Neural progenitor cell (in vitro differentiated cells): ENCODE data around the gene CAPN8. TPM values are rescaled to one million over a fixed set of nuclear protein-coding genes. Genes with fewer than 3 reads are reported as not detected.

ENCODE experiments used
- DNase-seq: peaks from one replicate; pipeline ENCODE4 v3.0.0-alpha.2; 2016; ENCODE audit warnings: low spot score
- H2AFZ ChIP-seq: fragments of 200-600 bp; sonication (generic); replicated peaks from 2 replicates; pipeline ENCODE4 v1.6.1; 2016; ENCODE audit warnings: antibody characterized with exemption
- H3F3A ChIP-seq: fragments of 200-600 bp; sonication (generic); 2 replicates; pipeline ENCODE4 v1.6.1; 2016; ENCODE audit warnings: antibody characterized with exemption, low read depth
- H3K27ac ChIP-seq: fragments of 200-600 bp; sonication (generic); 2 replicates; pipeline ENCODE4 v1.5.1; 2016; ENCODE audit warnings: mild to moderate bottlenecking
- H3K27me3 ChIP-seq: fragments of 200-600 bp; sonication (generic); 2 replicates; pipeline ENCODE4 v1.6.1; 2016; ENCODE audit warnings: mild to moderate bottlenecking, moderate library complexity
- H3K36me3 ChIP-seq: fragments of 200-600 bp; sonication (generic); 2 replicates; pipeline ENCODE4 v1.5.1; 2016
- H3K4me1 ChIP-seq: fragments of 200-600 bp; sonication (generic); 2 replicates; pipeline ENCODE4 v1.6.1; 2016; ENCODE audit warnings: mixed run types
- H3K4me2 ChIP-seq: fragments of 200-600 bp; sonication (generic); 2 replicates; pipeline ENCODE4 v1.6.1; 2016
- H3K4me3 ChIP-seq: fragments of 200-600 bp; sonication (generic); 2 replicates; pipeline ENCODE4 v1.5.1; 2016
- H3K79me2 ChIP-seq: fragments of 200-600 bp; sonication (generic); 2 replicates; pipeline ENCODE4 v1.6.1; 2016; ENCODE audit warnings: low read depth
- H3K9ac ChIP-seq: fragments of 200-600 bp; sonication (generic); 2 replicates; pipeline ENCODE4 v1.6.1; 2016
- H3K9me3 ChIP-seq: fragments of 200-600 bp; sonication (generic); 2 replicates; pipeline ENCODE4 v1.5.1; 2016; ENCODE audit warnings: low read depth
- H4K20me1 ChIP-seq: fragments of 200-600 bp; sonication (generic); 2 replicates; pipeline ENCODE4 v1.6.1; 2016; ENCODE audit warnings: low read depth
- H3K27ac Mint-ChIP-seq: 3 replicates; pipeline ENCODE4 v1.8.0; 2021; ENCODE audit warnings: mixed read lengths
- H3K27me3 Mint-ChIP-seq: 2 replicates; pipeline ENCODE4 v1.8.0; 2022; ENCODE audit warnings: low read depth, mild to moderate bottlenecking, inconsistent platforms, moderate library complexity, mixed read lengths; ENCODE audit not compliant: insufficient read depth
- H3K36me3 Mint-ChIP-seq: 3 replicates; pipeline ENCODE4 v1.8.0; 2021; ENCODE audit warnings: mixed read lengths
- H3K4me1 Mint-ChIP-seq: 3 replicates; pipeline ENCODE4 v1.8.0; 2021; ENCODE audit warnings: mixed read lengths
- H3K4me3 Mint-ChIP-seq: 3 replicates; pipeline ENCODE4 v1.8.0; 2021; ENCODE audit warnings: mild to moderate bottlenecking, moderate library complexity, mixed read lengths
- H3K9me3 Mint-ChIP-seq: 3 replicates; pipeline ENCODE4 v1.8.0; 2020; ENCODE audit warnings: mixed read lengths
- CTCF ChIP-seq: fragments of 200-600 bp; sonication (generic); IDR thresholded peaks from 2 replicates; pipeline ENCODE4 v1.5.1; 2017; ENCODE audit warnings: antibody characterized with exemption, mild to moderate bottlenecking
- EZH2 ChIP-seq: fragments of 200-600 bp; sonication (generic); IDR thresholded peaks from 2 replicates; pipeline ENCODE4 v1.6.1; 2017; ENCODE audit warnings: antibody characterized with exemption, mild to moderate bottlenecking, moderate library complexity
- EZH2phosphoT487 ChIP-seq: fragments of 200-600 bp; sonication (generic); IDR thresholded peaks from 2 replicates; pipeline ENCODE4 v1.6.1; 2017; ENCODE audit warnings: antibody characterized with exemption
- total RNA-seq: library from RNA; depleted of rRNA; stranded (reverse); fragments of >200 nt; gene quantifications from 2 replicates; pipeline ENCODE4 v1.2.3, GENCODE V29; 2015; ENCODE audit warnings: low replicate concordance

The CAPN8 gene
- total RNA-seq, 1 donor from 2014 or later: not detected

GRCh38 chr1:223551610-223552009 lies 113.9 kb downstream of the CAPN8 start:
- H3K9me3 Mint-ChIP-seq: no peaks in the 10 kb centered on the region
- DNase-seq: no peak
- H2AFZ ChIP-seq: no peak overlapping the region

GRCh38 chr1:223549740-223550139 lies 115.8 kb downstream of the CAPN8 start:
- Histone ChIP-seq H3K27me3 (no peaks in the 10 kb centered on the region), H3K9ac (no peak overlapping the region), H2AFZ (no peak overlapping the region), H3K4me3 (no peak overlapping the region), H4K20me1 (no peaks in the 10 kb centered on the region), H3K4me2 (no peak overlapping the region), H3K4me1 (no peaks in the 10 kb centered on the region), H3K9me3 (no peaks in the 10 kb centered on the region), H3K79me2 (no peaks in the 10 kb centered on the region), H3F3A (no peaks in the 10 kb centered on the region), H3K27ac (no peak overlapping the region), H3K36me3 (no peaks in the 10 kb centered on the region)
- TF ChIP-seq CTCF: no peak
- TF ChIP-seq EZH2: no peak
- TF ChIP-seq EZH2phosphoT487: no peak
- no peak for DNase-seq
- peaks cover 6% of the 10 kb centered on the region for H3K4me1 Mint-ChIP-seq
- peaks cover 8% of the 10 kb centered on the region for H3K27me3 Mint-ChIP-seq
- H3K36me3 Mint-ChIP-seq: no peaks in the 10 kb centered on the region
- H3K4me3 Mint-ChIP-seq: no peak overlapping the region
- no peaks in the 10 kb centered on the region for H3K9me3 Mint-ChIP-seq
- no peak overlapping the region for H3K27ac Mint-ChIP-seq

More at GRCh38 chr1:223551610-223552009, 113.9 kb downstream of the CAPN8 start:
- Mint-ChIP-seq H3K27ac (peak overlapping the region; percentile 34), H3K36me3 (no peaks in the 10 kb centered on the region), H3K27me3 (peaks cover 9% of the 10 kb centered on the region), H3K4me1 (peaks cover 6% of the 10 kb centered on the region), H3K4me3 (no peak overlapping the region)
- Histone ChIP-seq H3K27me3 (no peaks in the 10 kb centered on the region), H3K79me2 (no peaks in the 10 kb centered on the region), H3K36me3 (no peaks in the 10 kb centered on the region), H3K4me2 (no peak overlapping the region), H3K9ac (no peak overlapping the region), H3F3A (no peaks in the 10 kb centered on the region), H4K20me1 (no peaks in the 10 kb centered on the region), H3K27ac (no peak overlapping the region), H3K9me3 (no peaks in the 10 kb centered on the region), H3K4me1 (no peaks in the 10 kb centered on the region), H3K4me3 (no peak overlapping the region)
- TF ChIP-seq CTCF (no peak), EZH2 (no peak), EZH2phosphoT487 (no peak)

- no peaks in the 10 kb centered on the region for H3K27me3 ChIP-seq
- no peak for TF ChIP-seq EZH2
- no peak for TF ChIP-seq CTCF
- TF ChIP-seq EZH2phosphoT487: no peak
- H3K79me2 ChIP-seq: no peaks in the 10 kb centered on the region
- DNase-seq: no peak
- Mint-ChIP-seq H3K9me3 (no peaks in the 10 kb centered on the region), H3K4me3 (no peak overlapping the region), H3K27ac (no peak overlapping the region), H3K4me1 (peaks cover 6% of the 10 kb centered on the region), H3K36me3 (no peaks in the 10 kb centered on the region), H3K27me3 (peaks cover 8% of the 10 kb centered on the region)
- no peaks in the 10 kb centered on the region for H3K9me3 ChIP-seq
- no peaks in the 10 kb centered on the region for H4K20me1 ChIP-seq
- H3F3A ChIP-seq: no peaks in the 10 kb centered on the region
- H3K36me3 ChIP-seq: no peaks in the 10 kb centered on the region
- H3K9ac ChIP-seq: no peak overlapping the region
- no peak overlapping the region for H3K27ac ChIP-seq
- H3K4me1 ChIP-seq: no peaks in the 10 kb centered on the region
- H3K4me2 ChIP-seq: no peak overlapping the region
- H2AFZ ChIP-seq: no peak overlapping the region
- H3K4me3 ChIP-seq: no peak overlapping the region
Observed at GRCh38 chr1:223547316-223548114, 118.0 kb downstream of the CAPN8 start.
